ENCODE measurements around the gene GTF2I.

DNA sequence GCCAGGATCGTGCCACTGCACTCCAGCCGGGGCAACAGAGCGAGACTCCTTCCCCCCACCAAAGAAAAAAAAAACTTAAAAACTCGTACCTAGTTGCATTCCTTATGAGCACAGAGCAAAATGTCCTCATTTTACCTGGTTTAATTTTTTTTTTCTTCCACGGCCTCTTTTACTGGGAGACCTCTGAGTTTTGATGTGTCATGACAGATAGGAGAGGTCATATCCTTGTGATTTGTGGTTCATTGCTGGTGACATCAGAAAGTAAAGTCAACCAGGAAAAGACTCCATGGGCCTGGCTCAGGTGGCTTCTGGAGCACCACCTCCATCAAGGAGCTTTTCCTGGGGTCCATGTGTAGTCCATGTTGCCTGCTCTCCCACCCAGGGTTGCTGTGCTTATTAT, 26.3 kb downstream of the GTF2I start:
- TF ChIP-seq, protein P1, sequence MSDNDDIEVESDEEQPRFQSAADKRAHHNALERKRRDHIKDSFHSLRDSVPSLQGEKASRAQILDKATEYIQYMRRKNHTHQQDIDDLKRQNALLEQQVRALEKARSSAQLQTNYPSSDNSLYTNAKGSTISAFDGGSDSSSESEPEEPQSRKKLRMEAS (IDR thresholded peaks at IDR 0.05; ENCODE audit: low read depth, low read length): no peak
- TF ChIP-seq NBN (IDR thresholded peaks at IDR 0.05) (no peak), RFX5 (IDR thresholded peaks at IDR 0.05; ENCODE audit: low read depth, low read length) (no peak), POLR2AphosphoS5 (IDR thresholded peaks at IDR 0.05; ENCODE audit: low read length) (no peak), CHD2 (IDR thresholded peaks at IDR 0.05; ENCODE audit: borderline replicate concordance, low read depth, low read length) (no peak), POLR2A (IDR thresholded peaks at IDR 0.05; ENCODE audit: low read depth, low read length) (no peak), JUND (IDR thresholded peaks at IDR 0.05; ENCODE audit: low read depth, low read length) (no peak), GABPA (IDR thresholded peaks at IDR 0.05; ENCODE audit: low read depth) (no peak), ZSCAN29 (IDR thresholded peaks at IDR 0.05) (no peak), YY1 (IDR thresholded peaks at IDR 0.05; ENCODE audit: low read depth, low read length) (no peak), MEF2A (IDR thresholded peaks at IDR 0.05; ENCODE audit: insufficient read depth, low read depth, low read length) (no peak)
- TF ChIP-seq, protein P2, sequence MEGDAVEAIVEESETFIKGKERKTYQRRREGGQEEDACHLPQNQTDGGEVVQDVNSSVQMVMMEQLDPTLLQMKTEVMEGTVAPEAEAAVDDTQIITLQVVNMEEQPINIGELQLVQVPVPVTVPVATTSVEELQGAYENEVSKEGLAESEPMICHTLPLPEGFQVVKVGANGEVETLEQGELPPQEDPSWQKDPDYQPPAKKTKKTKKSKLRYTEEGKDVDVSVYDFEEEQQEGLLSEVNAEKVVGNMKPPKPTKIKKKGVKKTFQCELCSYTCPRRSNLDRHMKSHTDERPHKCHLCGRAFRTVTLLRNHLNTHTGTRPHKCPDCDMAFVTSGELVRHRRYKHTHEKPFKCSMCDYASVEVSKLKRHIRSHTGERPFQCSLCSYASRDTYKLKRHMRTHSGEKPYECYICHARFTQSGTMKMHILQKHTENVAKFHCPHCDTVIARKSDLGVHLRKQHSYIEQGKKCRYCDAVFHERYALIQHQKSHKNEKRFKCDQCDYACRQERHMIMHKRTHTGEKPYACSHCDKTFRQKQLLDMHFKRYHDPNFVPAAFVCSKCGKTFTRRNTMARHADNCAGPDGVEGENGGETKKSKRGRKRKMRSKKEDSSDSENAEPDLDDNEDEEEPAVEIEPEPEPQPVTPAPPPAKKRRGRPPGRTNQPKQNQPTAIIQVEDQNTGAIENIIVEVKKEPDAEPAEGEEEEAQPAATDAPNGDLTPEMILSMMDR (IDR thresholded peaks at IDR 0.05 in 2 of 3, conservative IDR thresholded peaks at IDR 0.05 in 1 of 3; ENCODE audit: control insufficient read depth in 2 of 3, extremely low read depth in 1 of 3, insufficient read depth in 1 of 3, low read depth in 3 of 3, low read length in 3 of 3): no peak
- TF ChIP-seq, protein P3, sequence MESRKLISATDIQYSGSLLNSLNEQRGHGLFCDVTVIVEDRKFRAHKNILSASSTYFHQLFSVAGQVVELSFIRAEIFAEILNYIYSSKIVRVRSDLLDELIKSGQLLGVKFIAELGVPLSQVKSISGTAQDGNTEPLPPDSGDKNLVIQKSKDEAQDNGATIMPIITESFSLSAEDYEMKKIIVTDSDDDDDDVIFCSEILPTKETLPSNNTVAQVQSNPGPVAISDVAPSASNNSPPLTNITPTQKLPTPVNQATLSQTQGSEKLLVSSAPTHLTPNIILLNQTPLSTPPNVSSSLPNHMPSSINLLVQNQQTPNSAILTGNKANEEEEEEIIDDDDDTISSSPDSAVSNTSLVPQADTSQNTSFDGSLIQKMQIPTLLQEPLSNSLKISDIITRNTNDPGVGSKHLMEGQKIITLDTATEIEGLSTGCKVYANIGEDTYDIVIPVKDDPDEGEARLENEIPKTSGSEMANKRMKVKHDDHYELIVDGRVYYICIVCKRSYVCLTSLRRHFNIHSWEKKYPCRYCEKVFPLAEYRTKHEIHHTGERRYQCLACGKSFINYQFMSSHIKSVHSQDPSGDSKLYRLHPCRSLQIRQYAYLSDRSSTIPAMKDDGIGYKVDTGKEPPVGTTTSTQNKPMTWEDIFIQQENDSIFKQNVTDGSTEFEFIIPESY (IDR thresholded peaks at IDR 0.05): no peak
